Esophagus muscularis mucosa (tissue), 3 donors: ENCODE results near the gene NCKAP5.

Source experiments
- EP300 ChIP-seq: sonication (generic); formaldehyde crosslinking; IDR thresholded peaks from one replicate; pipeline ENCODE4 v1.6.1; 2017; ENCODE audit warnings: antibody characterized with exemption
- POLR2AphosphoS5 ChIP-seq, 2 donors: sonication (generic); formaldehyde crosslinking; IDR thresholded peaks; one replicate each; pipeline ENCODE4 v1.6.1; 2017; ENCODE audit warnings: antibody characterized with exemption in 2 of 2

- no peak for TF ChIP-seq POLR2AphosphoS5 (IDR thresholded peaks at IDR 0.05)
- no peak for TF ChIP-seq EP300
Measured at GRCh38 chr2:133371286-133371685, 197.0 kb downstream of the NCKAP5 start.
